Left cardiac atrium (tissue), 4 donors: ENCODE data around the gene NRXN2. TPM values are rescaled to one million over a fixed set of nuclear protein-coding genes. Genes with fewer than 3 reads are reported as not detected.

Source experiments
- ATAC-seq, 2 donors: fragments of 200-7000 bp; cut with Tn5 transposase; one replicate each; pipeline ENCODE4 v1.9.1; 2020; ENCODE audit warnings: mild to moderate bottlenecking in 2 of 2, moderate library complexity in 2 of 2
- DNase-seq: peaks from one replicate; pipeline ENCODE4 v3.0.0-alpha.2; 2020
- intact Hi-C, 2 donors: fragments of 100-400 bp; cut with DNase I; formaldehyde crosslinking; loops; one replicate each; pipeline versions ENCODE4 v1.14.1 to v1.15.1; 2022 to 2023
- total RNA-seq, 2 donors: library from RNA; stranded (reverse); fragmentation: NEBNext Ultra II Directional; extraction: Animal tissue kit (Norgen Biotek cat#: 25700); gene quantifications; one replicate each; pipeline ENCODE4 v1.2.1, GENCODE V29; 2021
- donor health status: DM: no; HTN: yes; CAD: no.
- donor health status: DM: no; HTN: yes; CAD: no; lungs with severe emphysema.
- donor health status: DM: yes; HTN: yes; CAD: no.
- donor health status: Dilated cardiomyopathy.

NRXN2 gene
- total RNA-seq, 2 donors from 2014 or later = 3.9 to 4.0 TPM

GRCh38 chr11:64592656-64593055 lies 130.3 kb downstream of the NRXN2 start:
- intact Hi-C loops = no loop called here
- DNase-seq (no peak), ATAC-seq (no peak)

- intact Hi-C loops = no loop called here
- DNase-seq = no peak
- no peak for ATAC-seq
These were observed 130.8 kb downstream of the NRXN2 start for GRCh38 chr11:64592234-64592615.

- intact Hi-C loops = no loop called here
- ATAC-seq = peak in 1 of 2 donors; percentile 38
- no peak for DNase-seq
These were observed 131.5 kb downstream of the NRXN2 start for GRCh38 chr11:64591257-64592233.

- no peak for DNase-seq
- peak in 1 of 2 donors; percentile 38 for ATAC-seq
- intact Hi-C loops = no loop called here
These were observed 132.2 kb downstream of the NRXN2 start, which contains the start of gene SLC22A12 for GRCh38 chr11:64590763-64591221. TSS of gene SLC22A12 (plus strand) at chr11:64591220. CDS start at chr11:64591557, 337 bp downstream.

GRCh38 chr11:64588701-64589100 lies 134.3 kb downstream of the NRXN2 start:
- DNase-seq = no peak
- no peak for ATAC-seq
- intact Hi-C loops = no loop called here

- ATAC-seq (no peak), DNase-seq (no peak)
- intact Hi-C loops = no loop called here
These were observed 136.6 kb downstream of the NRXN2 start for GRCh38 chr11:64586366-64586765.

GRCh38 chr11:64585150-64585549 lies 137.8 kb downstream of the NRXN2 start:
- no peak for ATAC-seq
- no peak for DNase-seq
- intact Hi-C loops = no loop called here

- intact Hi-C loops = no loop called here
- ATAC-seq (peak in 1 of 2 donors; percentile 29), DNase-seq (no peak)
These were observed 139.4 kb downstream of the NRXN2 start for GRCh38 chr11:64583296-64584262.

GRCh38 chr11:64582885-64583284 lies 140.1 kb downstream of the NRXN2 start:
- intact Hi-C loops = no loop called here
- no peak for DNase-seq
- ATAC-seq = no peak

GRCh38 chr11:64581057-64581523 lies 141.9 kb downstream of the NRXN2 start:
- intact Hi-C loops = no loop called here
- ATAC-seq = no peak
- DNase-seq = no peak

GRCh38 chr11:64580412-64580811 lies 142.6 kb downstream of the NRXN2 start:
- peak; percentile 54 for DNase-seq
- intact Hi-C loops = no loop called here

GRCh38 chr11:64577202-64577601 lies 145.8 kb downstream of the NRXN2 start:
- no peak for ATAC-seq
- intact Hi-C loops = no loop called here
- DNase-seq = no peak

More at GRCh38 chr11:64580412-64580811, 142.6 kb downstream of the NRXN2 start:
- ATAC-seq = peak in 1 of 2 donors; percentile 41

GRCh38 chr11:64572143-64572542 lies 150.9 kb downstream of the NRXN2 start:
- intact Hi-C loops = no loop called here
- DNase-seq = no peak
- no peak for ATAC-seq

- ATAC-seq (peak; percentile 44 to 93), DNase-seq (no peak)
- intact Hi-C loops = no loop called here
These were observed 151.4 kb downstream of the NRXN2 start for GRCh38 chr11:64571410-64572091.

GRCh38 chr11:64571050-64571409 lies 152.0 kb downstream of the NRXN2 start:
- DNase-seq (no peak), ATAC-seq (no peak)
- intact Hi-C loops = no loop called here

GRCh38 chr11:64570341-64570740 lies 152.7 kb downstream of the NRXN2 start:
- ATAC-seq (no peak), DNase-seq (no peak)
- intact Hi-C loops = no loop called here

GRCh38 chr11:64569300-64569970 lies 153.6 kb downstream of the NRXN2 start:
- ATAC-seq = no peak

GRCh38 chr11:64568584-64569140 lies 154.3 kb downstream of the NRXN2 start:
- DNase-seq (no peak), ATAC-seq (no peak)
- intact Hi-C loops = no loop called here

More at GRCh38 chr11:64569300-64569970, 153.6 kb downstream of the NRXN2 start:
- intact Hi-C loops = no loop called here
- DNase-seq = no peak
